Measurements from ENCODE around the gene TMEM30B.
"Not testable (repeated sequence)": the region's sequence is repeated elsewhere in the genome, so short reads cannot be mapped to it uniquely, and the experiment has no call there.

Gene TMEM30B

GRCh38 chr14:61323970-61324369 is 42.8 kb upstream of the TMEM30B start:
- peak overlapping the region in 6 of 11 experiments; percentile 89 to 98 (median 96); a peak in 10 of 22 replicates for H3K4me2 ChIP-seq
- TF ChIP-seq Cebpa-rat (IDR thresholded peaks at IDR 0.05) = no peak
- H3K4me3 ChIP-seq = peak overlapping the region in 3 of 10 experiments; percentile 34 to 97 (median 90); a peak in 3 of 20 replicates
- peaks cover 0 to 5% (median 0%) of the 10 kb centered on the region in 11 experiments; a peak in 2 of 22 replicates for H4K20me1 ChIP-seq
- no peak overlapping the region for H3K27ac ChIP-seq
- peaks cover 0 to 17% (median 0%) of the 10 kb centered on the region in 11 experiments; a peak in 4 of 22 replicates for H3K36me3 ChIP-seq
- H3K4me1 ChIP-seq = peaks cover 8 to 50% (median 36%) of the 10 kb centered on the region in 10 experiments
- peaks cover 0 to 29% (median 12%) of the 10 kb centered on the region in 11 experiments; a peak in 14 of 22 replicates for H3K27me3 ChIP-seq
- H3K9me3 ChIP-seq (replicated peaks in 1 of 11) = peaks cover 10 to 20% (median 14%) of the 10 kb centered on the region in 11 experiments; a peak in 17 of 22 replicates
- H3K9ac ChIP-seq = no peak overlapping the region

GRCh38 chr14:61322799-61323290 is 41.7 kb upstream of the TMEM30B start:
- Histone ChIP-seq H3K4me2 (peak overlapping the region; percentile 87 to 99 (median 96)), H3K27me3 (peaks cover 0 to 29% (median 12%) of the 10 kb centered on the region in 11 experiments; a peak in 14 of 22 replicates), H3K4me1 (peaks cover 0 to 42% (median 29%) of the 10 kb centered on the region in 10 experiments; a peak in 17 of 20 replicates), H3K9ac (peak overlapping the region; percentile 75 to 89 (median 83); a peak in 21 of 22 replicates), H3K4me3 (peak overlapping the region; percentile 74 to 97 (median 86)), H3K9me3 (replicated peaks in 1 of 11) (peaks cover 10 to 20% (median 14%) of the 10 kb centered on the region in 11 experiments; a peak in 17 of 22 replicates), H3K36me3 (peaks cover 0 to 17% (median 0%) of the 10 kb centered on the region in 11 experiments; a peak in 4 of 22 replicates), H4K20me1 (no peaks in the 10 kb centered on the region), H3K27ac (peak overlapping the region in 8 of 11 experiments; percentile 74 to 87 (median 84); a peak in 13 of 22 replicates)
- TF ChIP-seq Cebpa-rat (IDR thresholded peaks at IDR 0.05) = no peak

DNA sequence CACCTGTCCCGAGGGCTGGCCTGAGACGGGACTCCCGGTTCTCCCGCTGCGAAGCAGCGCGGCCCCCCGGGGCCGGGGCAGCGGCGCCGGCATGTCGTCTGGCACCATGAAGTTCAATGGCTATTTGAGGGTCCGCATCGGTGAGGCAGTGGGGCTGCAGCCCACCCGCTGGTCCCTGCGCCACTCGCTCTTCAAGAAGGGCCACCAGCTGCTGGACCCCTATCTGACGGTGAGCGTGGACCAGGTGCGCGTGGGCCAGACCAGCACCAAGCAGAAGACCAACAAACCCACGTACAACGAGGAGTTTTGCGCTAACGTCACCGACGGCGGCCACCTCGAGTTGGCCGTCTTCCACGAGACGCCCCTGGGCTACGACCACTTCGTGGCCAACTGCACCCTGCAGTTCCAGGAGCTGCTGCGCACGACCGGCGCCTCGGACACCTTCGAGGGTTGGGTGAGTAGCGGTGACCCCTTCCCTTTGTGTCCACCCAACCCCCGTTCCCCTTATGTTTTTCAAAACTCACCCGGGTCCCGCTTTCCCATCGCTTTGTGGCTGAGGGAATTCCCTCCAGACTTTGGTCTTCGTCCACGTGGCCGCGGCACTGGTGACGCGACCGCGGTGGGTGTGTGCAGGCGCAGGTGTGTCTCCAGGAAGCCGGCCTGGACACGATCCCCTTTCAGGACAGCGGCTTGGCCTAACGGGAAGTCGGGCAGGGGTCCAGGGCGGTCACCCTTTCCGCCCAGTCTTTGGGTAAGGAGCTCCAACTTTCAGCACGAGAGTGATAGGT is 41.1 kb upstream of the TMEM30B start:
- Histone ChIP-seq H3K27ac (peak overlapping the region; percentile 49 to 87 (median 80); a peak in 21 of 22 replicates), H3K4me3 (peak overlapping the region; percentile 74 to 97 (median 86)), H3K9ac (peak overlapping the region; percentile 75 to 89 (median 83)), H3K27me3 (peaks cover 0 to 29% (median 12%) of the 10 kb centered on the region in 11 experiments; a peak in 14 of 22 replicates), H4K20me1 (no peaks in the 10 kb centered on the region), H3K4me1 (peaks cover 0 to 39% (median 29%) of the 10 kb centered on the region in 10 experiments; a peak in 17 of 20 replicates), H3K9me3 (replicated peaks in 1 of 11) (peaks cover 10 to 20% (median 14%) of the 10 kb centered on the region in 11 experiments; a peak in 17 of 22 replicates), H3K36me3 (peaks cover 0 to 12% (median 0%) of the 10 kb centered on the region in 11 experiments; a peak in 3 of 22 replicates), H3K4me2 (peak overlapping the region; percentile 87 to 99 (median 96))
- no peak for TF ChIP-seq Cebpa-rat (IDR thresholded peaks at IDR 0.05)

DNA sequence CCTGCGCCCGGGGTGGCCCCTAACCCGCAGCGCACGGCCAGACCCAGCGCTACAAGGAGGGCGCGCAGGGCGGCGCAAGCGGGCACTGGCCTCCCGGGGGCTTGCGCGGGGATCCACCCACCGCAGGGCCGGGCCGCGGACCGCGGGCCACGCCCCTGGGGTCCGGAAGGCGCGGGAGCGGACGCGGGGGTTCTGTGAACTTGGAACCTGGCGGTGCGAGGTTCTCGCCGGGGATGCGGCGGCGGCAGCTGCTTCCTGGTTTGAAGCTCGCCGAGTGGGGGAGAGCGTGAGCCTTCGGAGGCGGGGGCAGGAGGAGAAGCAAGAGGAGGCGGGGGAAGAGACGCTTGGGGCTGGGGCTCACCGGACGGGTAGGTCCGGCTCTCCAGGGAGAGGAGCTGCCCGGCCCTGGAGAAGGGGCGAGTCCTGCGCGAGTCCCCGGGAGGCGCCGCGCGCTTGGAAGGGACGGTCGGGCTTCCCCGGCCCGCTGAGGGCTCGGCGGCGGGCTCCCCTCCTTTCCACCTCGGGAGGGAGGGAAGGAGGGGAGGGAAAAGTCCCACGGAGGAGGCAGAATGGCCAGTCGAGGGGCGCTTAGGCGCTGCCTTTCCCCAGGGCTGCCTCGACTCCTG is 40.4 kb upstream of the TMEM30B start, which contains the start of gene PRKCH:
Gene PRKCH (plus strand): TSS at position 195 of the 626 bp plus-strand sequence. CDS start 523 bp downstream, outside the sequence.
- Histone ChIP-seq H3K4me1 (peaks cover 0 to 36% (median 23%) of the 10 kb centered on the region in 10 experiments; a peak in 17 of 20 replicates), H3K4me2 (peak within 1 kb of the TSS; percentile 87 to 99 (median 96)), H3K36me3 (peaks cover 0 to 9% (median 0%) of the 10 kb centered on the region in 11 experiments; a peak in 3 of 22 replicates), H3K4me3 (peak within 1 kb of the TSS; percentile 74 to 97 (median 86)), H3K27ac (peak within 1 kb of the TSS; percentile 49 to 87 (median 80); a peak in 21 of 22 replicates), H3K9me3 (replicated peaks in 1 of 11) (peaks cover 10 to 20% (median 14%) of the 10 kb centered on the region in 11 experiments; a peak in 17 of 22 replicates), H3K27me3 (peaks cover 0 to 29% (median 12%) of the 10 kb centered on the region in 11 experiments; a peak in 14 of 22 replicates), H4K20me1 (no peaks in the 10 kb centered on the region), H3K9ac (peak within 1 kb of the TSS; percentile 75 to 89 (median 83))
- no peak for TF ChIP-seq Cebpa-rat (IDR thresholded peaks at IDR 0.05)

GRCh38 chr14:61320806-61321384 is 39.8 kb upstream of the TMEM30B start:
- Histone ChIP-seq H3K27me3 (peaks cover 0 to 29% (median 12%) of the 10 kb centered on the region in 11 experiments; a peak in 14 of 22 replicates), H3K36me3 (peaks cover 0 to 9% (median 0%) of the 10 kb centered on the region in 11 experiments; a peak in 3 of 22 replicates), H3K27ac (peak overlapping the region; percentile 49 to 87 (median 80); a peak in 21 of 22 replicates), H3K9ac (peak overlapping the region; percentile 75 to 89 (median 83)), H3K4me1 (peaks cover 0 to 34% (median 23%) of the 10 kb centered on the region in 10 experiments; a peak in 17 of 20 replicates), H4K20me1 (no peaks in the 10 kb centered on the region), H3K4me2 (peak overlapping the region; percentile 87 to 99 (median 96)), H3K4me3 (peak overlapping the region; percentile 74 to 97 (median 86)), H3K9me3 (replicated peaks in 1 of 11) (peaks cover 8 to 17% (median 9%) of the 10 kb centered on the region in 11 experiments; a peak in 17 of 22 replicates)
- TF ChIP-seq Cebpa-rat (IDR thresholded peaks at IDR 0.05) = no peak

DNA sequence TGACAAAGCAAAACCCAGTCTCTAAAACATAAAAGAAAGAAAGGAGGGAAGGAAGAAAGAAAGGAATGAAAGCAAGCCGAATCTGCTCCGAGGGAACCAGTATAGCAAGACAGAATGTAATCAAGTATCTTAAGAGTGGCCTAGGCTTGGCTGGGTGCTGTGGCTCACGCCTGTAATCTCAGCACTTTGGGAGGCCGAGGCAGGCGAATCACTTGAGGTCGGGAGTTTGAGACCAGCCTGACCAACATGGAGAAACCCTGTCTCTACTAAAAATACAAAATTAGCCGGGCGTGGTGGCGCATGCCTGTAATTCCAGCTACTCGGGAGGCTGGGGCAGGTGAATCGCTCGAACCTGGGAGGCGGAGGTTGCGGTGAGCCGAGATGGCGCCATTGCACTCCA is 39.0 kb upstream of the TMEM30B start:
- H3K27ac ChIP-seq; H4K20me1 ChIP-seq; H3K9ac ChIP-seq; H3K4me3 ChIP-seq; H3K36me3 ChIP-seq; H3K9me3 ChIP-seq (replicated peaks in 1 of 11): not testable (repeated sequence)
- peaks cover 0 to 29% (median 12%) of the 10 kb centered on the region in 11 experiments; a peak in 14 of 22 replicates for H3K27me3 ChIP-seq
- peak overlapping the region in 6 of 11 experiments; percentile 87 to 98 (median 94); a peak in 10 of 22 replicates for H3K4me2 ChIP-seq
- H3K4me1 ChIP-seq = peaks cover 0 to 34% (median 23%) of the 10 kb centered on the region in 10 experiments; a peak in 17 of 20 replicates

DNA sequence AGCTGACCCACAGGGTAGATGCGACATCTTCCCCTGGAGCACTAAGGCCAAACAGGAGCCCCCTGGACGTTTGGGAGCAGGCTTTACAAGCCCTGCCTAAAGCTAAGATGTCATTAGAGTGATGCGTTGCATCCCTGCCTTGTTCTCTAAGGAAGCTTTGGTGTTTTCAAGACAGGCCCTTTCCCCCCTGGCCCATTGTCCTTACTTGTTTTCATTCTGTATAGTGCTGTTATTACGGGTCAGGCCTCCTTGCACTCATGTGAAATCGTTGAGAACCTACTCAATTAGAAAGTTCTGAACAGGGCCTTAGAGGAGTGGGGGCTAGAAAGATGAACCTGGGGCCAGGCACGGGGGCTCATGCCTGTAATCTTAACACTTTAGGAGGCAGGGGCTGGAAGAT is 38.6 kb upstream of the TMEM30B start:
- H3K27ac ChIP-seq = no peak overlapping the region

More for the DNA sequence above, 38.6 kb upstream of the TMEM30B start:
- TF ChIP-seq Cebpa-rat (IDR thresholded peaks at IDR 0.05) = no peak
- Histone ChIP-seq H3K4me3 (no peak overlapping the region), H3K27me3 (peaks cover 0 to 29% (median 12%) of the 10 kb centered on the region in 11 experiments; a peak in 14 of 22 replicates), H3K4me2 (no peak overlapping the region), H4K20me1 (no peaks in the 10 kb centered on the region), H3K9me3 (replicated peaks in 1 of 11) (peaks cover 0 to 10% (median 1%) of the 10 kb centered on the region in 11 experiments; a peak in 9 of 22 replicates), H3K4me1 (peaks cover 0 to 34% (median 23%) of the 10 kb centered on the region in 10 experiments; a peak in 17 of 20 replicates), H3K9ac (no peak overlapping the region), H3K36me3 (no peaks in the 10 kb centered on the region)
